GM12874 (cell line): Measurements from ENCODE around the gene SEC14L3.

ENCODE experiments used
- TF ChIP-seq, protein P1 (sequence below): IDR thresholded peaks from 2 replicates; pipeline ENCODE4 v1.5.1; 2011; ENCODE audit warnings: low read depth, mild to moderate bottlenecking, control low read depth, low read length, moderate library complexity; ENCODE audit not compliant: insufficient read depth

Gene SEC14L3

GRCh38 chr22:30511109-30511508 lies 39.3 kb upstream of the SEC14L3 start:
- TF ChIP-seq, protein P1, sequence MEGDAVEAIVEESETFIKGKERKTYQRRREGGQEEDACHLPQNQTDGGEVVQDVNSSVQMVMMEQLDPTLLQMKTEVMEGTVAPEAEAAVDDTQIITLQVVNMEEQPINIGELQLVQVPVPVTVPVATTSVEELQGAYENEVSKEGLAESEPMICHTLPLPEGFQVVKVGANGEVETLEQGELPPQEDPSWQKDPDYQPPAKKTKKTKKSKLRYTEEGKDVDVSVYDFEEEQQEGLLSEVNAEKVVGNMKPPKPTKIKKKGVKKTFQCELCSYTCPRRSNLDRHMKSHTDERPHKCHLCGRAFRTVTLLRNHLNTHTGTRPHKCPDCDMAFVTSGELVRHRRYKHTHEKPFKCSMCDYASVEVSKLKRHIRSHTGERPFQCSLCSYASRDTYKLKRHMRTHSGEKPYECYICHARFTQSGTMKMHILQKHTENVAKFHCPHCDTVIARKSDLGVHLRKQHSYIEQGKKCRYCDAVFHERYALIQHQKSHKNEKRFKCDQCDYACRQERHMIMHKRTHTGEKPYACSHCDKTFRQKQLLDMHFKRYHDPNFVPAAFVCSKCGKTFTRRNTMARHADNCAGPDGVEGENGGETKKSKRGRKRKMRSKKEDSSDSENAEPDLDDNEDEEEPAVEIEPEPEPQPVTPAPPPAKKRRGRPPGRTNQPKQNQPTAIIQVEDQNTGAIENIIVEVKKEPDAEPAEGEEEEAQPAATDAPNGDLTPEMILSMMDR, result no peak

GRCh38 chr22:30508216-30508615 lies 36.4 kb upstream of the SEC14L3 start:
- TF ChIP-seq, protein P1, result no peak

DNA sequence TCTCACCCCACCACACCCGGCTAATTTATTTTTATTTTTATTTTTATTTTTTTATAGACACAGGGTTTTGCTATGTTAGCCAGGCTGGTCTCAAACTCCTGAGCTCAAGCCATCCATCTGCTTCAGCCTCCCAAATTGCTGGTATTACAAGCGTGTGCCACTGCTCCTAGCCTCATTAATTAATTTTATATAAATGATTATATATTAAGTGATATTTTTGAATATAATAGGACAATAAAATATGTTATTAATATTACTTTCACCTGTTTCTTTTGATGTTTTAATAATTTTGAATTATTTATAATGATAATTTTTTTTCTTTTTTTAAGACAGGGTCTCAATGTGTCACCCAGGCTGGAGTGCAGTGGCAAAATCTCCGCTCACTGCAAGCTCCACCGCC lies 35.9 kb upstream of the SEC14L3 start:
- TF ChIP-seq, protein P1, result no peak

DNA sequence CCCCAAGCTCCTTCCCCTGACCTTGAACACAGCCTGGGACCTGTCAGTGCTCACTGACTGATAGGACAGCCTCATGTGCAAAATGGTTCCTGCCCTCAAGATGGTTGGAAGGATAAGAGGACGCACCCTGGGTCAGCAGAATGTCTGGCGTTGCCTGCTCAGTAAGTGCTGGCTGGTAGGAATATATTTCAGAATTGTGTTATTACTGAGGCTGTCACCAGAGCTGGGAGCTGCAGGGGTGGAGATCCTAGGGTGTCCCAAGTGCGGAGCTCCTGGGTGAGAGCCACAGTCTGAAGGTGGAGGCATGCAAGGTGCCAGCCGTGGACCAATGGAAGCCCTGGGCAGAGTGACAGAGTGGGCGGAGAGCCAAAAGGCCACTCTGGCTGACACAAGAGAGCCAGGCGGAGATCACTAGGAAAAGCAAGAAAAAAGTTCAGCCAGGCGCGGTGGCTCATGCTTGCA lies 34.7 kb upstream of the SEC14L3 start:
- TF ChIP-seq, protein P1, result no peak

DNA sequence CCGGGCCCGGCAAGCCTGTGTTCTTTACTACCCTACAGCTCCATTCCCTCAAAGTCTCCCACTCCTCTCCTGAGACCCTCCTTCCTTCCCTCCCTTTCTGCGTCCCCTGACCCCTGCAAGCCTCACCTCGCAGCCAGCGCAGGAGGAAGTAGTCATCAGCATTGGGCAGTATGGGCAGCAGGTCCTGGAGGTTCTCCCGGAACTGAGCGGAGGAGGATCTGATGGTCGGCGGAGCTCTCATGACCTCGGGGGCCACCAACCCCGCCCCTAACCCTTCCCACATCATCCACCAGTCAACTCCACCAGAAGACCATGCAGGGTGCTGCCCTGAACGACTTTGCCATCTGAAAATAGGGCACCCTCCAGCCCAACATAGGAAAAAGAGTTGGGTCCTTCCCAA lies 31.7 kb upstream of the SEC14L3 start:
- TF ChIP-seq, protein P1, result no peak

DNA sequence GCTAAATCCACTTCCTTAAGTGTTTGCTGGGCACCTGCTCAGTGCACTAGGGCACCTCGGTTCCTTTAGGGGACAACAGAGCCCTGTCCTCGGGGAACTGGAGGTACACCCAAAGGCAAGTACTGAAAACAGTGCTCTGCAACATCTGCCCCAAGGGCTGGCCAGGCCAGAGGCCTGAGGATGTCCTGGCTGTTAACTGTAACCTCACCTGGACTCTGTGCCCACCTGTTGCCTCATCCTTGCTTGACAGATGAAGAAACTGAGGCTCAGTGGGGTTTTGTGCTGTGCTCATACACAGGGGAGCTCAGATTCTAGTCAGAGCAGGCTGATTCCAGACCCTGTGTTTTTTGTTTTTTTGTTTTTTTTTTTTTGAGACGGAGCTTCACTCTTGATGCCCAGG lies 31.1 kb upstream of the SEC14L3 start:
- TF ChIP-seq, protein P1, result no peak

GRCh38 chr22:30502153-30502552 lies 30.3 kb upstream of the SEC14L3 start:
- TF ChIP-seq, protein P1, result no peak

DNA sequence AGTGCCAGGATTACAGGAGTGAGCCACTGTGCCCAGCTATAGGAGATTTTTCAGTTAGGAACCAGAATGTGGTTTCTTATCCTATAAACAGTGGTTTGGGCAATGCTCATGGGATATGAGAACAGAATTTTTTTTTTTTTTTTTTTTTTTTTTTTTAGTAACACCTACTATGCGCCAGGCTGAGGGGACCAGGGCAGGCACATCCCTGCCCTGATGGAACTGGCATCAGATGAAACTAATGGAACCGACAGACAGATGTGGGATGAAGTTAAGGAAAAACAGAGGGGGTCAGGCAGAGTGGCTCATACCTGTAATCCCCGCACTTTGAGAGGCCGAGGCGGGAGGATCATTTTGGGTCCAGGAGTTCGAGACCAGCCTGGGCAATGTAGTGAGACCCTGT lies 28.8 kb upstream of the SEC14L3 start:
- TF ChIP-seq, protein P1, result no peak
